Ovary (tissue), 9 donors: ENCODE results near the gene WDR35. TPM values are rescaled to one million over a fixed set of nuclear protein-coding genes. Genes with fewer than 3 reads are reported as not detected.

Experiments
- DNase-seq, 5 donors: peaks; one replicate each; pipeline ENCODE4 v3.0.0-alpha.2; 2019 to 2020
- H3K27ac ChIP-seq, 2 donors: fragments of 200-600 bp; one replicate each; pipeline versions ENCODE4 v1.5.1 to v1.8.0; 2019 to 2022
- H3K27me3 ChIP-seq: fragments of 200-600 bp; one replicate; pipeline ENCODE4 v1.8.0; 2022
- H3K36me3 ChIP-seq: fragments of 200-600 bp; sonication (generic); one replicate; pipeline ENCODE4 v1.5.1; 2019
- H3K4me1 ChIP-seq: one replicate; pipeline ENCODE4 v1.8.1; 2013; ENCODE audit warnings: mild to moderate bottlenecking, moderate library complexity; ENCODE audit not compliant: insufficient read depth
- H3K4me3 ChIP-seq: fragments of 200-600 bp; sonication (generic); one replicate; pipeline ENCODE4 v1.5.1; 2017
- H3K9me3 ChIP-seq, 2 donors: fragments of 200-600 bp in 1 of 2; sonication (generic) in 1 of 2; one replicate each; pipeline versions ENCODE4 v1.5.1 to v1.8.1; 2013 to 2019; ENCODE audit warnings: mild to moderate bottlenecking in 1 of 2, moderate library complexity in 1 of 2
- CTCF ChIP-seq, 3 donors: fragments of 450-650 bp in 2 of 3; fragments of 200-600 bp in 1 of 3; IDR thresholded peaks; one replicate each; pipeline versions ENCODE4 v1.5.1 to v1.8.0; 2016 to 2022; ENCODE audit warnings: antibody characterized with exemption in 3 of 3, mild to moderate bottlenecking in 1 of 3
- EP300 ChIP-seq: sonication (generic); formaldehyde crosslinking; IDR thresholded peaks from one replicate; pipeline ENCODE4 v1.6.1; 2017; ENCODE audit warnings: antibody characterized with exemption
- POLR2A ChIP-seq: fragments of 450-650 bp; IDR thresholded peaks from one replicate; pipeline ENCODE4 v1.6.1; 2017; ENCODE audit warnings: antibody characterized with exemption, mild to moderate bottlenecking, moderate library complexity
- WGBS, 3 donors: extraction: QIAGEN DNeasy Blood & Tissue Kit in 1 of 3; methylation state at CpG; one replicate each; pipeline versions ENCODE4 v1.1.5 to v1.1.7; 2013 to 2017; 5-methylcytosine and 5-hydroxymethylcytosine counted together
- intact Hi-C, 4 donors: fragments of 100-400 bp; cut with DNase I; formaldehyde crosslinking; loops; one replicate each; pipeline versions ENCODE4 v1.11.0 to v1.15.1; 2022 to 2023
- polyA plus RNA-seq, 2 donors: library from polyadenylated mRNA; stranded (reverse); fragments of 200-250 nt in 1 of 2; fragments of 350-450 nt in 1 of 2; fragmentation: Illumina TruSeq in 1 of 2; extraction: RNeasy Lipid Tissue Mini Kit (QIAGEN cat#74804) in 1 of 2; gene quantifications; one replicate each; pipeline ENCODE4 v1.2.3, GENCODE V29; 2013 to 2014
- total RNA-seq, 7 donors: library from RNA; depleted of rRNA in 2 of 7; stranded (reverse); fragments of >200 nt in 2 of 7; fragmentation: NEBNext Ultra II Directional in 3 of 7; extraction: Animal tissue kit (Norgen Biotek cat#: 25700) in 3 of 7; gene quantifications; one replicate each; pipeline versions ENCODE4 v1.1.0 to v1.2.4, GENCODE V29; 2016 to 2023
- donor health status: DM: no; HTN: no; CAD: no; lungs with moderate emphysema.
- donor health status: DM: no; HTN: no; CAD: no.
- donor health status: Bipolar disorder and iron deficiency.
- donor health status: DM: yes; HTN: yes; CAD: no.
- donor health status: DM: no; HTN: no; CAD: no.
- donor health status: DM: yes; HTN: yes; CAD: no.

WDR35 gene
- total and polyA plus RNA-seq, 9 donors, result 7.1 to 19.3 (median 14.5) TPM

GRCh38 chr2:19916385-19916950, 73.4 kb downstream of the WDR35 start:
- H3K27me3 ChIP-seq, result no peaks in the 10 kb centered on the region
- no peak for DNase-seq
- intact Hi-C loops, result no loop called here
- H3K9me3 ChIP-seq, result no peaks in the 10 kb centered on the region
- 80 to 84% (median 82%) methylated on average over 3 to 6 of the region's 6 CpGs for WGBS, 3 donors
- no peak overlapping the region for H3K4me3 ChIP-seq
- no peaks in the 10 kb centered on the region for H3K36me3 ChIP-seq
- no peak for TF ChIP-seq CTCF (IDR thresholded peaks at IDR 0.05)
- TF ChIP-seq POLR2A, result no peak
- no peak for TF ChIP-seq EP300
- H3K4me1 ChIP-seq, result no peaks in the 10 kb centered on the region
- H3K27ac ChIP-seq, result no peak overlapping the region

GRCh38 chr2:19914266-19914975, 75.5 kb downstream of the WDR35 start:
- H3K9me3 ChIP-seq, result no peaks in the 10 kb centered on the region
- H3K27me3 ChIP-seq, result no peaks in the 10 kb centered on the region
- 70 to 91% (median 73%) methylated on average over 1 of the region's 1 CpG for WGBS, 3 donors
- TF ChIP-seq POLR2A, result no peak
- no peak for TF ChIP-seq CTCF (IDR thresholded peaks at IDR 0.05)
- no peak for TF ChIP-seq EP300
- no peaks in the 10 kb centered on the region for H3K36me3 ChIP-seq
- DNase-seq, result no peak
- intact Hi-C loops, result no loop called here
- H3K4me1 ChIP-seq, result no peaks in the 10 kb centered on the region
- H3K4me3 ChIP-seq, result no peak overlapping the region
- H3K27ac ChIP-seq, result no peak overlapping the region

- Histone ChIP-seq H3K4me1 (no peaks in the 10 kb centered on the region), H3K36me3 (no peaks in the 10 kb centered on the region), H3K27me3 (no peaks in the 10 kb centered on the region), H3K9me3 (no peaks in the 10 kb centered on the region), H3K27ac (no peak overlapping the region), H3K4me3 (no peak overlapping the region)
- no peak for DNase-seq
- intact Hi-C loops, result no loop called here
- WGBS, 3 donors, result 95 to 97% (median 96%) methylated on average over 9 of the region's 9 CpGs
- TF ChIP-seq POLR2A (no peak), EP300 (no peak), CTCF (IDR thresholded peaks at IDR 0.05) (no peak)
Measured at GRCh38 chr2:19911808-19912509, 77.9 kb downstream of the WDR35 start.

GRCh38 chr2:19902216-19902740, 87.6 kb downstream of the WDR35 start:
- 0 to 1% (median 0%) methylated on average over 21 of the region's 21 CpGs for WGBS, 3 donors
- Histone ChIP-seq H3K36me3 (no peaks in the 10 kb centered on the region), H3K27me3 (no peaks in the 10 kb centered on the region), H3K9me3 (no peaks in the 10 kb centered on the region), H3K4me1 (peaks cover 13% of the 10 kb centered on the region), H3K4me3 (peak overlapping the region; percentile 93), H3K27ac (peak overlapping the region; percentile 84 to 89)
- DNase-seq, result no peak
- intact Hi-C loops, result no loop called here
- TF ChIP-seq POLR2A (no peak), CTCF (IDR thresholded peaks at IDR 0.05) (no peak), EP300 (no peak)
